Measurements from ENCODE around the gene RBMXL2. TPM values are rescaled to one million over a fixed set of nuclear protein-coding genes. Genes with fewer than 3 reads are reported as not detected.

The RBMXL2 gene
- total RNA-seq, 2 donors from 2014 or later, result 12.0 TPM; not detected in 1

GRCh38 chr11:7098235-7098832 lies 9.5 kb downstream of the RBMXL2 start:
- H3K27ac ChIP-seq, result no peak overlapping the region
- 0% methylated on average over 2 of the region's 2 CpGs for WGBS
- no peaks in the 10 kb centered on the region for H3K27me3 ChIP-seq (replicated peaks; ENCODE audit: insufficient read depth)
- no peaks in the 10 kb centered on the region for H3K9me3 ChIP-seq
- intact Hi-C loops (cut with DNase I), result loop anchor here (5.0 to 10.0 kb wide), 2 partner anchors 344 to 586 kb away; no protein-coding TSS in a partner anchor
- H3K4me1 ChIP-seq (replicated peaks), result no peaks in the 10 kb centered on the region
- H3K36me3 ChIP-seq, result no peaks in the 10 kb centered on the region
- H3K4me3 ChIP-seq, result no peak overlapping the region
- no peak for TF ChIP-seq POLR2AphosphoS5 (IDR thresholded peaks at IDR 0.05)
- TF ChIP-seq, protein P1, sequence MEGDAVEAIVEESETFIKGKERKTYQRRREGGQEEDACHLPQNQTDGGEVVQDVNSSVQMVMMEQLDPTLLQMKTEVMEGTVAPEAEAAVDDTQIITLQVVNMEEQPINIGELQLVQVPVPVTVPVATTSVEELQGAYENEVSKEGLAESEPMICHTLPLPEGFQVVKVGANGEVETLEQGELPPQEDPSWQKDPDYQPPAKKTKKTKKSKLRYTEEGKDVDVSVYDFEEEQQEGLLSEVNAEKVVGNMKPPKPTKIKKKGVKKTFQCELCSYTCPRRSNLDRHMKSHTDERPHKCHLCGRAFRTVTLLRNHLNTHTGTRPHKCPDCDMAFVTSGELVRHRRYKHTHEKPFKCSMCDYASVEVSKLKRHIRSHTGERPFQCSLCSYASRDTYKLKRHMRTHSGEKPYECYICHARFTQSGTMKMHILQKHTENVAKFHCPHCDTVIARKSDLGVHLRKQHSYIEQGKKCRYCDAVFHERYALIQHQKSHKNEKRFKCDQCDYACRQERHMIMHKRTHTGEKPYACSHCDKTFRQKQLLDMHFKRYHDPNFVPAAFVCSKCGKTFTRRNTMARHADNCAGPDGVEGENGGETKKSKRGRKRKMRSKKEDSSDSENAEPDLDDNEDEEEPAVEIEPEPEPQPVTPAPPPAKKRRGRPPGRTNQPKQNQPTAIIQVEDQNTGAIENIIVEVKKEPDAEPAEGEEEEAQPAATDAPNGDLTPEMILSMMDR (IDR thresholded peaks at IDR 0.05), result peak in 3 of 4 experiments; percentile 35 to 65 (median 58)
- DNase-seq (ENCODE audit: low spot score), result no peak

DNA sequence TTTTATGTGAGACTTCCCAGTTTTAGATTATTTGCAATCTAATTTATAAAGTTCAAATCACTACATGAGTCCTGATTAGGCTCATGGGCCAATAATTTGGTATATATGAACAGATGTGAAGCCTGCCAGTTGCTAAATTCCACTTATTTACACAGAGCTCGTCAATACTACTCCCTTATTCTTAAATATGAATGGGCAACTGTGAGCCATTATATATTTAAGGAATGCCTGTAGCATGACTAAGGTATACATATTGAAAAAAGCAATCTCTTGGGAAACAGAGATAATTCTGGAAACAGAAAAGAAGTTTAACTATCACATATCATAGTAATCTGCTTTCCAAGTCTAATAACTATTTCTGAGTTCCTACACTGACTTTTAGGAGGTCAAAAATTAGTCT lies 27.0 kb downstream of the RBMXL2 start:
- H3K36me3 ChIP-seq, result no peaks in the 10 kb centered on the region
- intact Hi-C loops (cut with DNase I), result no loop called here
- TF ChIP-seq POLR2AphosphoS5 (IDR thresholded peaks at IDR 0.05) (no peak), POLR2A (IDR thresholded peaks at IDR 0.05) (no peak)
- TF ChIP-seq, protein P1 (IDR thresholded peaks at IDR 0.05), result no peak
- no peak for DNase-seq (ENCODE audit: low spot score)
- no peaks in the 10 kb centered on the region for H3K27me3 ChIP-seq (replicated peaks; ENCODE audit: insufficient read depth)
- H3K9me3 ChIP-seq, result no peaks in the 10 kb centered on the region
- WGBS, result 28% methylated on average over 1 of the region's 1 CpG
- no peak overlapping the region for H3K27ac ChIP-seq
- H3K4me1 ChIP-seq (replicated peaks), result no peaks in the 10 kb centered on the region
- no peak overlapping the region for H3K4me3 ChIP-seq

GRCh38 chr11:7116370-7116769 lies 27.6 kb downstream of the RBMXL2 start:
- no peak for TF ChIP-seq POLR2A (IDR thresholded peaks at IDR 0.05)
- intact Hi-C loops (cut with DNase I), result no loop called here

GRCh38 chr11:7138051-7138450 lies 49.3 kb downstream of the RBMXL2 start:
- WGBS, result 82% methylated on average over 1 of the region's 1 CpG
- intact Hi-C loops (cut with DNase I), result no loop called here
- H3K4me3 ChIP-seq, result no peak overlapping the region
- no peak overlapping the region for H3K27ac ChIP-seq
- H3K36me3 ChIP-seq, result no peaks in the 10 kb centered on the region
- H3K4me1 ChIP-seq (replicated peaks), result no peaks in the 10 kb centered on the region
- TF ChIP-seq, protein P1 (IDR thresholded peaks at IDR 0.05), result no peak
- TF ChIP-seq POLR2AphosphoS5 (IDR thresholded peaks at IDR 0.05) (no peak), POLR2A (IDR thresholded peaks at IDR 0.05) (no peak)
- DNase-seq (ENCODE audit: low spot score), result no peak
- no peaks in the 10 kb centered on the region for H3K27me3 ChIP-seq (replicated peaks; ENCODE audit: insufficient read depth)
- H3K9me3 ChIP-seq, result no peaks in the 10 kb centered on the region

More at GRCh38 chr11:7116370-7116769, 27.6 kb downstream of the RBMXL2 start:
- H3K4me3 ChIP-seq, result no peak overlapping the region
- no peak overlapping the region for H3K27ac ChIP-seq
- WGBS, result 98% methylated on average over 3 of the region's 3 CpGs
- no peaks in the 10 kb centered on the region for H3K27me3 ChIP-seq (replicated peaks; ENCODE audit: insufficient read depth)
- H3K4me1 ChIP-seq (replicated peaks), result no peaks in the 10 kb centered on the region
- H3K36me3 ChIP-seq, result no peaks in the 10 kb centered on the region
- H3K9me3 ChIP-seq, result no peaks in the 10 kb centered on the region
- DNase-seq (ENCODE audit: low spot score), result no peak

Other genes with a start within 250 kb of the RBMXL2 start
- not detected for gene OR10A5, start 243.3 kb upstream of the RBMXL2 start, total RNA-seq
- not detected for gene OR10A2, start 225.9 kb upstream of the RBMXL2 start, total RNA-seq
- not detected for gene OR10A4, start 212.4 kb upstream of the RBMXL2 start, total RNA-seq
- 1 to 10 TPM in 1 of 2 donors, not detected in 1; 1.2 TPM for gene OR2D2, start 196.5 kb upstream of the RBMXL2 start, total RNA-seq
- not detected for gene OR2D3, start 168.0 kb upstream of the RBMXL2 start, total RNA-seq
- gene ZNF215, start 162.6 kb upstream of the RBMXL2 start, total RNA-seq, result 1 to 10 TPM; 2.5 to 2.6 TPM
- 1 to 10 TPM; 3.1 to 3.6 TPM for gene ZNF214, start 68.7 kb upstream of the RBMXL2 start, total RNA-seq
- 1 to 10 TPM in 1 of 2 donors, under 1 TPM in 1; 0.27 to 1.1 TPM for gene NLRP14, start 68.5 kb upstream of the RBMXL2 start, total RNA-seq
- 1 to 10 TPM in 1 of 2 donors, under 1 TPM in 1; 0.64 to 2.2 TPM for gene SYT9, start 162.9 kb downstream of the RBMXL2 start, total RNA-seq

Data from prostate gland (tissue), 2 donors.